ENCODE results near the gene HSBP1L1.
A peak's percentile ranks its signal among the peaks of the same experiment; 100 is the strongest.
"Not testable (repeated sequence)": the region's sequence is repeated elsewhere in the genome, so short reads cannot be mapped to it uniquely, and the experiment has no call there.

The HSBP1L1 gene

DNA sequence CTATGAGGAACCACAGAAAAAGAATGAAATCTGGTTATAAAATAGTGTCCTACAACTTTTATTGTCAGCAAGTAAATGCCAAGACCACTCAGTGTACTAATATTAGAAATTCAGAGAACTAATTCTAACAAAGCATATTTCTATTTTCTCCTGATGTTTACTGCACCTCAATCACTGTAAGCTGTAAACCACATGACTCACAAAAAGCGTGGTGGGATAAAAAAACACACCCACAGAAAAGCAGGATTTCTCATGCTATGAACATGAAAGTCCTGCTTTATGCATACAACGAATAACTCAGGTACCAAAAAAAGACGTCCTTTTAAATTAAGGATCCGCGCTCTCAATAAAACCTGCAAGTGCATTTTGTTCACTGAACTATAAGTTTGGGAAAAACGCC, 23.1 kb downstream of the HSBP1L1 start:
- no peak for DNase-seq

DNA sequence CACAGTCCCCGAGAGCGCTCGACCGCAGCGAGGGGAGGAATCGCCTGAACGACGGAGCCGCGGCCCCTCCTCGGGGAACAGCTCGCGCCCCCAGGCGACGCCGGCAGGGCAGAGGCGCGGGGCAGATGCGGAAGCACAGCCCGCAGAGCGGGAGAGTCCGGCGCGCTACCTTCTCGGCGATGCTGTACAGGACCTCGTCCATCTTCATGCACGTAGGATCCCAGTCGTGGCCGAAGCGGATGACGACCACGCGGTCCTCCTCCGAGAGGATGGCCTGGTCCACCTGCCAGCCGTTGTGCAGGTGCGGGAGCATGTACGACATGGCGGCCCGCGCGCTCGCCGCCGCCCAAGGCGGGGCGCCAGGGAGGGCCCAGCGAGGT, 23.6 kb downstream of the HSBP1L1 start:
- DNase-seq = peak; percentile 37

DNA sequence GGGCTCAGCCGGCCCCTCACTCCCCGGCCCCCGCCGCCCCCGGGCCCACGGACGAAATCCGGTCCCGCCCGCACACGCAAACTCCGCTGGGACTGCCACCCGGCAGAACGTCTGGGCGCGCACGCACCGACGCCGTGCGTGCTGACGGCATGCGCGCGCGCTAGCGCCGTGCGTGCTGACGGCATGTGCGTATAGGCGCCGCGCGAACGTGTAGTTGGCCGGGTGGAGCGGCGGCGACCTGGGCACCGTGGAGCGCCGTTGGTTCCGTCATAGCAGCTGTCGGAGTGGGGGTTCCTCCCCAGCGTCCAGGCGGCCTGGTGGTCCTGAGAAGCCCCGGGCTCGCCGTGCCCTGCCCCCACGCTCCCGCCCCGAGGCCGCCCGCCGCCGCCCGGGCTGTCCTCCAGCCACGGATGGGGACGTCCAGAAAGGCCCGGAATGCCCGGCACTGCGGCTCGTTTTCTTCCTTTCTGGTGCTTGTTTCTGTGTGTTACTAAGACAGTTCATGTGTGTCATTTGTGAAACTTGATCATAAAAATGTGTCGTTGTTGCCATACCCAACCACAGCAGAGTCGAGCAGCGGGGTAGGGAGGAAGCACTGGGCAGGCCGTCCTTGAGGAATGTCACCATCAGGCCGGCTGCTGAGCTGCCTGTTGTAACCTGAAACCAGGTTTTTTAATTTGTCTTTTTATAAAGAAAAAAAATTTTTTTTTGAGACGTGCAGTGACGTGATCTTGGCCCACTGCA, 24.2 kb downstream of the HSBP1L1 start, which contains the start of gene TXNL4A:
Gene TXNL4A (minus strand): TSS at position 113 of the 744 bp plus-strand sequence. CDS start 171 bp downstream, outside the sequence.
- DNase-seq = peak; percentile 41

DNA sequence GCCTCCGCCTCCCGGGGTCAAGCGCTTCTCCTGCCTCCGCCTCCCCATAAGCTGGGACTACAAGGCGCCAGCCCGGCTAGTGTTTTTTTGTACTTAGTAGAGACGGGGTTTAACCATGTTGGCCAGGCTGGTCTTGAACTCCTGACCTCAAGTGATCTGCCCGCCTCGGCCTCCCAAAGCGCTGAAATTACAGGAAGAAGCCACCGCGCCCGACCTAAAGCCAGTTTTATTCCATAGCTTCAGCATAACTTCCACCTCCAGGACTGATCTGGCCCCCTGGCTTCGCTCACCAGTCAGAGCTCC, 24.7 kb downstream of the HSBP1L1 start:
- DNase-seq = no peak

DNA sequence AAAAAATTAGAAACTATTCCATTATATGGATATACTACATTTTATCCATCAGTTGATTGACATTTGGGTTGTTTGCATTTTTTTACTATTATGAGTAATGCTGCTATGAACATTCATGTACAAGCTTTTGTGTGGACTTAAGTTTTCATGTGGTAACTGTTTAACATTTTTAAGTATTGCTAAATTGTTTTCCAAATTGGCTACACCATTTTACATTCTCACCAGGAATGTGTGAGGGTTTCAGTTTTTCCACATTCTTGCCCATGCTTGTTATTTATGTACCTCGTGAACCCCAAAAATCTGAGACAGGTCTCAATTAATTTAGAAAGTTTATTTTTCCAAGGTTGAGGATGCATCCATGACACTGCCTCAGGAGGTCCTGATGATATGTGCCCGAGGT, 27.1 kb downstream of the HSBP1L1 start:
- DNase-seq = no peak

DNA sequence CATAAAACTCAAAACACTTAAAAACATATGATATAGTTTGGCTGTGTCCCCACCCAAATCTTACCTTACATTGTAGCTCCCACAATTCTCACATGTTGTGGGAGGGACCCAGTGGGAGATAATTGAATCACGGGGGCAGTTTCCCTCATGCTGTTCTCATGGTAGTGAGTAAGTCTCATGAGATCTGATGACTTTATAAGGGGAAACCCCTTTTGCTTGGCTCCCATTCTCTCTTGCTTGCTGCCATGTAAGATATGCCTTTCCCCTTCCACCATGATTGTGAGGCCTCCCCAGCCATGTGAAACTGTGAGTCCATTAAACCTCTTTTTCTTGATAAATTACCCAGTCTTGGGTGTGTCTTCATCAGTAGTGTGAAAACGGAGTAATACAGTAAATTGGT, 35.3 kb downstream of the HSBP1L1 start:
- not testable (repeated sequence) for DNase-seq

DNA sequence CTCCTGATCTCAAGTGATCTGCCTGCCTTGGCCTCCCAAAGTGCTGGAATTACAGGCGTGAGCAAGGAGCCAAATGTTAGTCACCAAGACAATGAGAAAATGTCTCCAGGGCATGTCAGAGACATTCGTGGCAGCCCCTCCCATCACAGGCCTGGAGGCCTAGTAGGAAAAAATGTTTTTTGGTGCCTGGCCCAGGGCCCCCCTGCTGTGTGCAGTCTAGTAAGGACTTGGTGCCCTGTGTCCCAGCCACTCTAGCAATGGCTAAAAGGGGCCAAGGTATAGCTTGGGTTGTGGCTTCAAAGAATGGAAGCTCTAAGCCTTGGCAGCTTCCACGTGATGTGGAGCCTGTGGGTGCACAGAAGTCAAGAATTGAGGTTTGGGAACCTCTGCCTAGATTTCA, 36.4 kb downstream of the HSBP1L1 start:
- DNase-seq = no peak

DNA sequence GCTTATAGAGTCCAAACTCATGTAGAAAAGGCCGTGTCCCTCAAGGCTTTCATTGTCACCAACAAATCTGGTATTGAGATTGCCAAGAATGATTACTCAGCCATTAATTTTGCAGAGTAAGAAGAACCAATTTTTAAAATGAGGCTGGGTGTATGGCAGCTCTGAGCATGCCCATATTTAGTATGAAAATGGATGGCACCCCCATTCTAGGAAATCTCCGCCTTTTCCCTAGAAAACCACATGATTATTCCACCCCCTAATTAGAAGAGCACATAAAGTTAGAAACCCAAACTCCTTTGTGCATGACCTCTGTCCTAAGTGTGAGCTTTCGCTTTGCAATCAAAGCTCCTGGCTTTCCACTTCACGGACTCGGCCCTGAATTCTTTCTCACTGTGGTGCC, 38.0 kb downstream of the HSBP1L1 start:
- DNase-seq = no peak

DNA sequence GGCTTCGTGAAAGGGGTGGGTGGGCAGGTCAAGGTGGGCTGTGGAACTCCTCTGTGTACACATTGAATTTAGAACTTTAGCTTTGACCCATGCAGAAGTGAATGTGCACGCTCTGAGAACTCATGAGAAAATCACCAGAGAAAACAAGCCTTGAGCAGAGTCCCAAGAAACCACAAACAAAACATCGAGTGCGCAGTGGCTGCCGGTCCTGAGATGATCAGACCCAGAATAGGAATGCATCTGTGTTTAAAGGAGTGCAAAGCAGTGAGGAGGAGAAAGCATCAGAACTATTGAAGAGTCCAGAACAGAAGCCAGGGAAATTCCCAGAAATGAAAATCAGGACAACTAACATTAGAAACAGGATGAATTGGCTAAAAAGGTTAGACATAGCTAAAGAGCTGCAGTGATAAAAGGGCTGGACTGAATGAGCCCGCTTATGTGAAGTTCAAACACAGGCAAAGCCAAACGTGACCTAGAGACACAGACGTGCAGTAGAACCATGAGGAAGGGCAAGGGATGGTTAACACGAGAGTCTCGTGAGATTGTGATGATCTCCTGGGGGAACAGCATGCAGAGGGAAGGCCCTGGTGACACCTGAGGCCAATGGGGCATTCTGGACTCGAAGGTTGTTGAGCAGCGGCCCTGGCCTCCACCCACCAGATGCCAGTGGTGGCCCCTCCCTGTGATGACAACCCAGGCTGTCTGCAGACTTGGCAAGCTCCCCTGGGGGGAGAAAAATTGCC, 40.3 kb downstream of the HSBP1L1 start:
- DNase-seq = no peak

DNA sequence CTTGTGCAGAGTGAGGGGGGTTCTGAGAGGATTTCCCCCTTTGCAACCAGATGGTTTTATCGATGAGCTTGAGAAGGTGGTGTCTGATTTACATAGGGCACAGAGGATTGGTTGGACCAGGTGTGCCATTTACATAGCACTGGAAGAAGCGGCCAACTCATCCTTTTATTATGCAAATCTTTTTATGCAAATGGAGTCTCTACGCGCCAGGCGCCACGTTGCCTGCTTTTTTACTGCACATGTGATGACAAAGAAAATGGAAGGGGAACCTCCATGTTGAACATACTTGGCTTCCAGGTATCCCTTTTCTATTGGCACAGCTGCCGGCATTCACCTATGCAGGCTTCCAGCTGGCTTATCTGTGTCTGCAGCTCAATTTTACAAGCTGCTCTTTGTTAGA, 42.3 kb downstream of the HSBP1L1 start:
- DNase-seq = no peak

DNA sequence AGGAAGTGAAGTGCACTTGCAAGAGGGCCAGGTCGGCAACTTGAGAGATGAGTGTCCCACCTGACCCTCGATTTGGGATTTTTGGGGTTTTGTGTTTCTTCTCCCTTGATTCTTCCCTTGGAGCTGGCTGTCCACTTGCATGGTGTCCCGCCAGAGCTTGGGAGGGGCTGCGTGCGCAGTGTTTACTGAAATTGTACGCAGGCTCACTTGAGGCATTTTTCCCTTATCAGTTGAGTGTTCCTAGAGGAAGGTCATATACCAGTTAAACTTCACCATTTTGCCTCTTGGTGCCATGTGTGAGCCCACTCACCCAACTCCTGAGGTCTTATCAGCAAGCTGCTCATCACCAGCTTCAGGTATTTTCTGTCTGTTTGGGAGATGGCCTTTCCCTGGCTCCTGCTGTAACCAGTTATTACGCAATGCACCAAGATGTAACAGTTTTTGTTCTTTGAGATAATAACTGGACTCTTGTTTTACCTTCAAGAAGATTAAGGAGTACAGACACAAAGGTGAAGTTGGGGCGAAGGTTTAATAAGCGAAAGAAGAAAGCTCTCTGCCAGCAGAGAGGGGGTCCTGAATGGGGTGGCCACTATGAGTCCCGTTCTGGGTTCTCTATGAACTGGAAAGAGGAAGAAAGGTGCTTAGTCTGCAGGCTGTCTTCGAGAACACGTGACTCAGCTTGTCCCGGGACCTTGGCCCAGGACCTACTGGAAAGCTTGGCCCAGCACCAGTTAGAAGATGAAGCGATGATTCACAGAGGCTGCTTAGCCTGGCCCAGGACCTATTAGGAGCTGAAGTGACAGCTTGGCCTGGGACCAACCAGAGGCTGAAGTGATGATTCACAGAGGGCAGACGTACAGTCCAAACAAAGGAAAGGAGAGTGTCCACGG, 45.5 kb downstream of the HSBP1L1 start:
- peak; percentile 66 for DNase-seq

DNA sequence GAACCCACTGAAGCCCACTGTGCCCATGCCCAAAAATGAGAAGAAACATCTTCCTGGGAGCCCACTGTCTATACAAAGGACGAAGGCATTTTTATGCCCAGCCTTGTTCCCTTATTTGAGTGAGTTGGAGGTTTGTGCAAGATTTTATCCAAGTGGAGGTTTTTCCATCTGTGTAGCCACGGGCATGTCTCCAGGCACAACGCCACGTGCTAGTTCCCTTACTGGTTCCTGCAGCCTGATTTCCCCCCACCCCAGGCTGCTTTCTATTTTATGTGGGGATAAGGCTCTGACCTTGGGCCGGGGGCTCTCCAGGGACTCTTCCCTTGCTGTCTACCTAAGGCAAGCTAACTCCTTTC, 46.1 kb downstream of the HSBP1L1 start:
- no peak for DNase-seq

DNA sequence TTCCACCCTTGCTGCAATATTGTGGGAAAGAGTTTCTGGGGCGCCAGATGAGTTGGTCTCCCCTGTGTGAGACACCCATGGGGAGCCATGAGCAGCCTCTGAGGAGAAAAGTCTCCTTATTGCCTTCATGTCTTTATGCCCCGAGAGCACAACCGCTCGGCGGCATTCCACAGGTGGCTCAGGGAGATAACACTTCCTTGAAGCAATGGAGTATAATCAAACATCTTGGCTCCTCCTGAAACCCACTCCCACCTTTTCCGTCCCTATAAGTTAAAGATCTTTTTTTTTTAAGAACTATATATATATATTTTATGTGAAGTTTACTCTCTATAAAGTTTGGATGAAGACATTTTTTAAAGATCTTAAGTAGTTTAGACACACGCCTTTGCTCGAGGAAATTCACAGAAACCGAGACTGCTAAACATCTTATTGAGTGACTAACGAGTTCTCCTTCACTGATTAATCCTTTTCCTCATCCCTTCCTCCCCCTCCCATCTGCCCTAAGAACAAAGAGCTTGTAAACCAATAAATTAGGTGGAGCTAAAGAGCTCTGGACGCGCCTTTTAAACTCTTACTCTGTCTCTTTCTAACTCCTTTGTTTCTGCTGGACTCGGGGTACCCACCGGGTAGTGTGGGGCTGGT, 47.2 kb downstream of the HSBP1L1 start:
- not testable (repeated sequence) for DNase-seq

DNA sequence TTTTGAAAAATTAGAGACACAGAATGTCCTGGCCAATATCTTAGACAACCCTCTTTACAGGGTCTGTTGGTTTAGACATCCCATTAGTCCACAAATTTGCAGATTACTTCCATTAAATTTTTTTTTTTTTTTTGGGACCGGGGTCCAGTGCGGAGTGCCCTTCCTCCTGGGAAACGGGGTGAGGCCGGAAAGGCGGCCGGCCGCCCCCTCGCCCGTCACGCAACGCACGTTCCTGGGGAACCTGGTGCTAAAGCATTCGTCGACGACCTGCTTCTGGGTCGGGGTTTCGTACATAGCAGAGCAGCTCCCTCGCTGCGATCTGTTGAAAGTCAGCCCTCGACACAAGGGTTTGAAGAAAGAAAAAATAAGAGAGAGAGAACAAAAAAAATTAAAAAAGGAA, 48.3 kb downstream of the HSBP1L1 start:
- no peak for DNase-seq

Measured in T1000 (cell line).